HG03095 (cell line): ENCODE results near the gene BCO2.

Experiments used
- ATAC-seq: cut with Tn5 transposase; IDR thresholded peaks from one replicate; pipeline ENCODE4 v1.9.1; 2021; ENCODE audit warnings: moderate library complexity; ENCODE audit not compliant: unreplicated experiment

Gene BCO2

DNA sequence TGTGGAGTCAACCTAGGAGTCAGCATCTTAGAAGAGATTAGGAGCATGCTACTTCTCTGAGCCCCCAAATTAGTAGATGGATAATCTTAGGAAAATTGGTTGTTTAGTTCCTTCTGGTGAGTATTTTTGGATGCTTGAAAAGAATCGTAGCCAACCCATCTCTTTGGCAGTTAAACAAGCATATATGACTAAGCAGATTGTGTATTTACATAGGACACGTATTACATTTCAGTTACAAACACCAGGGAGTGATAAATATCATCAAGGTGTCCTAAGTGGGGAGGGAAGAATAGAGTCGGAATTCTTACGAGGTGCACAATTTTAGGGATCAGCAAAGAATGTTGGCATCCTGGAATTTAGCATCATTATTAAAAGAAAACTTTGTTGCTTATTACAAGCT lies 71.9 kb downstream of the BCO2 start:
- ATAC-seq: no peak

DNA sequence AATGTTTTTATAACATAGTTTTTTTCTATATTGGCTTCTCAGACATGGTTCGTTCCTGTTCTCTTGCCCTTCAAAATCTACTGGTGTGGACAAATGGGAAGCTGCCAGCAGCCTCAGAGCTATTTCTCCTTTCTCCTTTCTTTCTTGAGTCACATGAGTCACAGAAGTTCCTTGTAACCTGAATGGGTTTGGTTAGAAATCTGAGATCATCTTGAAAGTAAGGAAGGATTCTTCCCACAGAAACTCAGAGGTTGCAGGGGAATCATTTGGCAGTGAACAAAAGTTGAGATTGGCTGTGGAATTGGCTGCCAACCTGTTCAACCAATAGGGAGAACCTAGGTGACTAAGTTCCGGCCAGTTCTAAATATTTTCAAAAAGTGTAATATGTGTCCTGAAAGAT lies 72.9 kb downstream of the BCO2 start:
- ATAC-seq: no peak

DNA sequence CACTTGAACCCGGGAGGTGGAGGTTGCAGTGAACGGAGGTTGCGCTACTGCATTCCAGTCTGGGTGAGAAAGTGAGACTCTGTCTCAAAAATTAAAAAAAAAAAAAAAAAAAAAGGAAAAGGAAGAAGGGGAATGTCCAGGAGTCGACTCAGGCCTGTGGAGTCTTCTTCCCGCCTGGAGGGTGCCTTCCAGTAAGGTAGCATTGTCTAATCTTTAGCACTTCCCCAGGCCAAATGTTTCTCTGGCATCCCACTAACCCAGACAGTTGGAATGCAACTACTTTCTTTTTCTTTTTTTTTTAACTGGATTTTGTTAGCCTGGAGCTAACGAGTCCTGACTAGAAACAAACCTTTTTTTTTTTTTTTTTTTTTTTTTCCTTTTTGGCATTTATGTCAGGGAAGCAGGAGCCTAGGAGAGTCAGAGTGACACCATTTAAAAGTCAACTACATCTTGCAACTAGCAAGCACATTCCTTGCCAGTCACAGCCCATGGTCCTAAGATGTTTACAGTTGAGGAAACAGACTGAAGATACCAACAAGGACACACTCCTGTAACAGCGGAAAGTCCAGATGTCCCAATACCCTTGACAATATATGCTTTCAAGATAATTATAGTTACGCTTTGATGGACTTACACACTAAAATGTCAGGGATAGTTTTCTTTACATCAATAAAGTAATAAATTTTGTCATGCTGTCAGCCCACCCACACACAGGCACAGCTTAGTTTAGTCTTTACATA lies 74.7 kb downstream of the BCO2 start:
- no peak for ATAC-seq

DNA sequence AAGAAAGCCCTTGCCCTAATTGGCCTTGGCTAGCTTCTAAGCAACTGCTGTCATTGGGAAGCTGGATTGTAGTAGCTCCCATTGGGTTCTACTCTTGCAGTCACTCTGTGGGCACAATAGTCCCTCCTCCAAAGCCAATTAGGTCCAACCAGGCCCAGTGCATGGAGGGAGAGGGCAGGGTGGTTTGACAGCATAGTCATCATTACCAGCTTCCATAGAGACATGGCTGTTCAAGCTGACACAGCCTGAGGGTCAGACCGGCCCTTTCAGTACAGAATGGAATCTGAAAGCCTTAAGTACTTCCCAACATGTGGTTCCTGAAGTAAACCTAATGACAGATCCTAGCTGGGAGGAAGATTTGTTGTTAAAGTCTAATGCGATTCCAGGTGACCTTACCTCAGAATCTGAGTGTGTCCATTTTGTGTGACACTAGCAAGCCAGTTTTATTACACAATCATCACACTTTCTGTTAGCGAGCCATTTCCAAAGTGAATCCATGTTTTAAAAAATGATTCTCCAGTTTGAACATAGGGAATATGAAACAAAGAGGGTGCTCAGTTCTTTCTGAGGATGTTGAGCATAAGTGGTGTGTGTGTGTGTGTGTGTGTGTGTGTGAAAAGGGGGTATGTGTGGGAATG lies 78.4 kb downstream of the BCO2 start:
- no peak for ATAC-seq

DNA sequence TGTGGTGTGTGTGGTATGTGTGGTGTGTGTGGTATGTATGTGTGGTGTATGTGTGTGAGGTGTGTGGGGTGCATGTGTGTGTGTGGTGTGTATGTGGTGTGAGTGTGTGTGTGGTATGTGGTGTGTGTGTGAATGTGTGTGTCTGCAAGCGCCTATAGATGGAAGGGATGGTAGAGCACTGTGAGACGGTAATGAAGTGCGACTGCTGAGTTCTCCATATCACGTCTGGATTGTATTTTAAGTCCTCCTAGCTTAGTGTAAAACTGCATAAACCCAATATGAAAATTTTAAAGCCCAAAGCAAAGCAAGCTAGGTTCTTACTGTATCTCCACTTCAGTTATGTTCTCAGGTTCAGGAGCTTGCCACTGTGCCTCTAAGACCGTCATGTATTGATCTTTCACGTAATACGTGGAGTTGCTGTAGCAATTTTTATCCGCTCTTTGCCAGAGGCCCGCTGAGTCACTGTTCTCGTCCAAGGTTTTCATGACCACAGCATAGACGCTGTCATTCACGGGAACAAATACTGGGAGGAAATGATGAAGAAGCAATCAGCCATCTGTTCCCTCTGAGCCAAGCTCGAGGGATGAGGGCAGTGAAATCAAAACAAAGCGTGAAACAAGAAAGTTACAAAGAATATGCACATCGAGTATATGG lies 79.9 kb downstream of the BCO2 start:
- ATAC-seq: no peak

DNA sequence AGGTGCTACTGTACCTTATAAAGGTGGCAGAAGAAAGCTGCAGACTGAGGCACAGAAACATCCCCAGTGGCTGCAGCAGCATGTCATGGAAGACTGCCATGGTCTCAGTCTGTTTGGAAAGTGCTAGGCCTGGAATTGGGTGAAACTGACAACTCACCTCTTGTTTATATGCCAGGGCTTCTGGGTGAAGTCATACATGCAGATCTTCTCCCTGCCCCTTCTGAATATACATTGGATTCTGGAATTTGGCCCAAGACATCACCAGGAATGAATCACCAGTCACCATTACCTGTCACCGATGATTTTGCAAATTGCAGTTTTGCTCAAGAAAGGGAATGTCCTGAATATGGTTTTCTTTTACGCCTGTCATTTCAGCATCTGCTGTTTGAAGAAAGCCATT lies 85.2 kb downstream of the BCO2 start, which contains the start of gene PLET1:
TSS of gene PLET1 (minus strand) at position 371 of the 400 bp plus-strand sequence. CDS start at position 100, 271 bp downstream.
- ATAC-seq: no peak

DNA sequence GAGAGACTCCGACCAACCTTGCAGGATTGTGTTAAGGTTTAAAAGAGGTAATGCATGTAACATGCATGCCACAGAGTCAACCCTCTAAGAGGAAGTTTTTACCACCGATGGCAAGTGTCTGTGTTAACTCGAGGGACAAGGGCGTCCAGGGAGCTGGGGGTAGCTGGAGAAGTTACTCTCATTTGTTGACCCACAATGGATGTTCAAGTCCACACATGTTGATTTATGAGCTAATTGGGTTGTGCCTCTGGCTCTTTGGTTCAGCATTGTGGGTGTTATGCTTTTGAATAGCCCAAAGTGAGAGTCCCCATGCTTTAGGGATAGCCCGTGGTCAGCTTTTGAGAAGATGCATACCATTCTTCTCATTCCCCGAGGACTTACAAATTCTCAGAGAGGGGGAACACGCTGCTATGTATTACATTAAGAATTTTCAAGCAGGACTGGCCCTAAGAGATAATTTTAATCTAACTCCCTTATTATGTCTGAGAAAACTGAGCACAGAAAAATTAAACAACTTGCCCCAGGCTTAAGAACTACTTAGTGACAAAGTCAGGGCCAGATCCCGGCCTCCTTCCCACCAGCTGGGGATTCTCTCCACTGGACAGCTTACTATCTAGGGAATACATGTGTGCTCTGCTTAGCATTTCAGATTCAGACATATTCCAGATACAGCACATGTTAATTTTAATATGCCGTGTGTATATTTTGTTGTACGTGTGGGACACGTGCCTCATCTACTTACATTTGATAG lies 90.5 kb downstream of the BCO2 start:
- ATAC-seq: no peak

DNA sequence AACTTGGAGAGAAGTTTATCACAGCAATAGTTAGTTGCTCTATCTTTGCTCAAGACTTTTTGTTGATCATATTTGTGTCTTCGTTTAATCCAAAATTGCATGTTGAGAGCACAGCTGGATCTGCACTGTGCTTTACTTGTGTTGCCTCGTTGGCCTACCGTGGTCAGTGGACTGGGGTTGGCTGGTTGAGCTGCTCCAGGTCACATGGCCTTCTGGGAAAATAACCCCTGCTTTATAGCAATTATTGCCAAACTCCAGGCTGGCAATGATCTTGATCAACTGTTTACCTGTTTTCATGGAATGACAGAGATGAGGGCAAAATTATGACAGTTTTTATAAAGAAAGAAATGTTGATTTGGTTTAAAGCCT lies 91.1 kb downstream of the BCO2 start:
- no peak for ATAC-seq

DNA sequence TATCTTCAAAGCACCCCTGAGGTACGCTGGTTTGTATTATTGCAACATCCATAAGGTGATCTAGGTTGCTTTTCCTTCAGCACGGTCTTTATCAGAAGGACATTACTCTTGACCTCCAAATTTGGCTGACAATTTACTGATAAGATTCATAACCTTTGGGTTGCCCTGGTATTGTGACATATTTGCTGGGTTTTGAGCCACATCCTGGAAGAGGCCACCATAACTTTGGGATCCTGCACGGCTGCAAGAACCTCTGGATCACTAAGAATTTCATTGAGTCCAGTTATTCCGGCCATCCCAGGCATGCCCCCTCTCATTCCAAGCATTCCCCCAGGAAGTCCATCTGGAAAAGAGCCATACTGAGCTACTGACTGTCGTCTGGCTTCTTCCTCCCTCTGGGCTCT lies 91.9 kb downstream of the BCO2 start:
- ATAC-seq: no peak

DNA sequence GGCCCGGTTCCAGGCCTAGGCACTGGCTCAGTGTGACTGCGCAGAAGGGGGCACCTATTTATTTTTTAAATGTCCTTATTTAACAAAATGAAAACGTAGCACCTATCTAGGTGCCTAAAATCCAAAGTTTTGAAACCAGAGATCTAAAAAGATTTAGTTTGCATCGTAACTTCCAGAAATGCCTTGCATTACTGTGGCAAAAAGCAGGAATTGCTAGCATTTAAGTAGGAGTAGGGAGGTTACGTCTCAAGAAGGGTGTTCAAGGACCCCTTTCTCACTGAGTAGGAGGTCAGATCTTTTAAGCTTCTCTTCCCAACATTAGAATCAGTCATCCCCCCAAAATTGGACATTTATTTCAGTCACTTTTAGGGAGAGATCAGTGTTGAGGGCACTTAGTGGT lies 93.1 kb downstream of the BCO2 start:
- ATAC-seq: no peak
